Measurements from ENCODE around the gene CA9. TPM values are rescaled to one million over a fixed set of nuclear protein-coding genes. Genes with fewer than 3 reads are reported as not detected.

CA9 gene
- polyA plus RNA-seq, 1 experiment = 1.2 TPM

DNA sequence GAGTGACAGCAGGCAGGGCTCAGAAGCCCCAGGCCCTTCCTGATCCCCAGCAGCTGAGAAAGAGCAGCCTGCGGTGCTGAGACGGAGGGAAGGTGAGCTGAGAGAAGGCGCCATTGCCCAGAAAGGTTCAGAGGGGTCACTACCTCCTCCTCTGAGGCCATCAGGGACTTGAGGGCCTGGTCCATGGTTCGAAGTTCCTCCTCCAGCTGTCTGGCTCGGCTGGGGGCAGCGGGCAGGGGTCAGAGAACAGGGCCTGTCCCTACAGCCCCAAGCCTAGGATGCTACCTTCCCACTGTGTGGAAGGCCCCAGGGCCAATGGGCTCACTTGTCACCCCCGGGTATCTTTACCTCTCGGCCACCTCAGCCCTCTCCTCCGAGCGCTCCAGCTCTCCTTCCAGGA is 11.2 kb downstream of the CA9 start:
- DNase-seq (ENCODE audit: low read depth, low spot score) = no peak
- H3K4me3 ChIP-seq (ENCODE audit: low read depth, low read length) = peak overlapping the region; percentile 37
- H3K27ac ChIP-seq (ENCODE audit: low read depth, low read length) = peak overlapping the region; percentile 52
- CTCF ChIA-PET = interaction anchor here (6.4 kb wide), 1 partner anchor 12 kb away, joined by 43 read pairs; no protein-coding TSS in a partner anchor
- TF ChIP-seq CTCF (IDR thresholded peaks at IDR 0.05; ENCODE audit: low read depth, low read length) = no peak
- H3K9me3 ChIP-seq (ENCODE audit: control insufficient read depth, insufficient read depth, low read length) = no peaks in the 10 kb centered on the region; the same call in 1 of the 2 replicates
- H3K27me3 ChIP-seq (ENCODE audit: control insufficient read depth, insufficient read depth, low read length) = no peaks in the 10 kb centered on the region
- POLR2A ChIA-PET = interaction anchor here (1.2 to 9.1 kb wide), 5 partner anchors 9 to 48 kb away, joined by 3 to 75 read pairs (median 15); partner anchors contain the start of genes ARHGEF39, CCDC107, CREB3 and RMRP

- ChIA-PET POLR2A (interaction anchor here (1.3 to 9.1 kb wide), 5 partner anchors 10 to 47 kb away, joined by 3 to 75 read pairs (median 15); partner anchors contain the start of genes ARHGEF39, CCDC107, CREB3 and RMRP), CTCF (interaction anchor here (6.4 kb wide), 1 partner anchor 11 kb away, joined by 43 read pairs; no protein-coding TSS in a partner anchor)
- peak overlapping the region; percentile 37 for H3K4me3 ChIP-seq (ENCODE audit: low read depth, low read length)
- H3K27ac ChIP-seq (ENCODE audit: low read depth, low read length) = peak overlapping the region; percentile 52
- no peak for TF ChIP-seq CTCF (IDR thresholded peaks at IDR 0.05; ENCODE audit: low read depth, low read length)
- no peaks in the 10 kb centered on the region; the same call in 1 of the 2 replicates for H3K9me3 ChIP-seq (ENCODE audit: control insufficient read depth, insufficient read depth, low read length)
- H3K27me3 ChIP-seq (ENCODE audit: control insufficient read depth, insufficient read depth, low read length) = no peaks in the 10 kb centered on the region
- DNase-seq (ENCODE audit: low read depth, low spot score) = no peak
Observed at GRCh38 chr9:35685506-35685905, 11.8 kb downstream of the CA9 start.

- CTCF ChIA-PET = interaction anchor here (0.9 to 6.4 kb wide), 4 partner anchors 10 to 49 kb away, joined by 3 to 43 read pairs (median 4); no protein-coding TSS in a partner anchor
- peak overlapping the region; percentile 31 for H3K27ac ChIP-seq (ENCODE audit: low read depth, low read length)
- peak overlapping the region; percentile 98 for H3K4me3 ChIP-seq (ENCODE audit: low read depth, low read length)
- POLR2A ChIA-PET = interaction anchor here (0.5 to 9.1 kb wide), 9 partner anchors 9 to 55 kb away, joined by 3 to 101 read pairs (median 8); partner anchors contain the start of genes ARHGEF39, CA9, CCDC107 and CREB3
- no peaks in the 10 kb centered on the region; the same call in 1 of the 2 replicates for H3K9me3 ChIP-seq (ENCODE audit: control insufficient read depth, insufficient read depth, low read length)
- no peak for DNase-seq (ENCODE audit: low read depth, low spot score)
- no peaks in the 10 kb centered on the region for H3K27me3 ChIP-seq (ENCODE audit: control insufficient read depth, insufficient read depth, low read length)
- TF ChIP-seq CTCF (IDR thresholded peaks at IDR 0.05; ENCODE audit: low read depth, low read length) = no peak
Observed at GRCh38 chr9:35686222-35687203, 12.8 kb downstream of the CA9 start.

DNA sequence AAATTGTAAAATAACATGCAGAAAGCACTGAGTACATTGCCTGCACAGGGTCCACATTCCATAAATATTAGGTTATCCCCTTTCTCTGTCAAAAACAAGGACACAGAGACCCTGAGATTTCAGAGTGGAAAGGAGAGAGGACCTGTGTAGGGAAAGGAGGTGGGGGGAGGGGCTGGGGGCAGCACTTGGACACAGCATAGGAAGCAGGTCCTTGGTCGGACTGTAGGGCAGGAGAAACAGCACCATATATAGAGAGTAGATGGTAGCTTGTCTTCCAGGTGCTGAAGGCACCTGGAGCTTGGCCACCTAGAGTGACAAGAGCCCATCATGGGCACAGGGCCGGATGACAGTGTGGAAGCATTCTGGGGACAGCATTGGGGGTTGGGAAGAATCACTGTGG is 13.6 kb downstream of the CA9 start:
- POLR2A ChIA-PET = interaction anchor here (1.2 to 9.1 kb wide), 9 partner anchors 7 to 44 kb away, joined by 3 to 101 read pairs (median 15); partner anchors contain the start of genes ARHGEF39, CCDC107, CREB3 and RMRP

More for the DNA sequence above, 13.6 kb downstream of the CA9 start:
- no peaks in the 10 kb centered on the region for H3K27me3 ChIP-seq (ENCODE audit: control insufficient read depth, insufficient read depth, low read length)
- peak overlapping the region; percentile 24 for H3K27ac ChIP-seq (ENCODE audit: low read depth, low read length)
- peak overlapping the region; percentile 98 for H3K4me3 ChIP-seq (ENCODE audit: low read depth, low read length)
- CTCF ChIA-PET = interaction anchor here (1.2 to 6.4 kb wide), 3 partner anchors 9 to 48 kb away, joined by 3 to 43 read pairs (median 7); no protein-coding TSS in a partner anchor
- no peak for TF ChIP-seq CTCF (IDR thresholded peaks at IDR 0.05; ENCODE audit: low read depth, low read length)
- DNase-seq (ENCODE audit: low read depth, low spot score) = no peak
- H3K9me3 ChIP-seq (ENCODE audit: control insufficient read depth, insufficient read depth, low read length) = no peaks in the 10 kb centered on the region; the same call in 1 of the 2 replicates
